ENCODE measurements around the gene KBTBD7. TPM values are rescaled to one million over a fixed set of nuclear protein-coding genes. Genes with fewer than 3 reads are reported as not detected.

Gene KBTBD7
- total and polyA plus RNA-seq, 2 of the 8 experiments (the other 6 are each of a cell fraction or from before 2014, with no cell fraction given), result 10.2 to 17.4 TPM

- TF ChIP-seq RBBP5 (IDR thresholded peaks at IDR 0.05; ENCODE audit: borderline replicate concordance, low read depth, low read length) (peak; percentile 78; the same call in 1 of the 2 replicates), CBX5 (IDR thresholded peaks at IDR 0.05; ENCODE audit: low read depth, low read length) (no peak), USF2 (IDR thresholded peaks at IDR 0.05; ENCODE audit: low read length) (no peak), KDM4A (IDR thresholded peaks at IDR 0.05; ENCODE audit: low read depth, low read length, severe bottlenecking) (peak; percentile 78), KDM5A (IDR thresholded peaks at IDR 0.05; ENCODE audit: low read length) (no peak), SAP30 (IDR thresholded peaks at IDR 0.05; ENCODE audit: insufficient read depth, insufficient replicate concordance, low read length) (no peak), ATF2 (IDR thresholded peaks at IDR 0.05; ENCODE audit: low read length) (no peak), POLR2A (IDR thresholded peaks at IDR 0.05; ENCODE audit: control extremely low read depth in 1 of 2, low read depth in 2 of 2, low read length in 2 of 2) (peak; percentile 47 to 90), BCL11A (IDR thresholded peaks at IDR 0.05; ENCODE audit: low read depth in 2 of 2, low read length in 2 of 2) (no peak), KDM1A (IDR thresholded peaks at IDR 0.05; ENCODE audit: borderline replicate concordance, low read length) (no peak), SP4 (IDR thresholded peaks at IDR 0.05; ENCODE audit: low read length) (peak; percentile 32; the same call in 1 of the 2 replicates), ZNF274 (IDR thresholded peaks at IDR 0.05; ENCODE audit: borderline replicate concordance, extremely low read depth, low read length) (no peak), CHD2 (IDR thresholded peaks at IDR 0.05; ENCODE audit: low read length) (peak; percentile 93), YY1 (IDR thresholded peaks at IDR 0.05; ENCODE audit: low read depth, low read length) (peak; percentile 17), SUZ12 (IDR thresholded peaks at IDR 0.05; ENCODE audit: low read length) (no peak), CTCF (IDR thresholded peaks at IDR 0.05; ENCODE audit: control extremely low read depth in 1 of 3, insufficient read depth in 1 of 3, low read depth in 1 of 3, low read length in 3 of 3) (no peak), NANOG (IDR thresholded peaks at IDR 0.05; ENCODE audit: insufficient read depth, low read depth, low read length, poor library complexity, severe bottlenecking) (no peak), FOSL1 (IDR thresholded peaks at IDR 0.05; ENCODE audit: insufficient read depth, low read depth, low read length) (no peak)
Observed at GRCh38 chr13:41193919-41194824, at the start of gene KBTBD7 (continued).
